Neuronal stem cell (in vitro differentiated cells): ENCODE measurements around the gene DCLK1.
A peak's percentile ranks its signal among the peaks of the same experiment; 100 is the strongest.

Experiments used
- DNase-seq: peaks from one replicate; pipeline ENCODE4 v3.0.0-alpha.2; 2013; ENCODE audit warnings: low spot score
- H2AFZ ChIP-seq: one replicate; pipeline ENCODE4 v1.6.1; 2013; ENCODE audit warnings: mild to moderate bottlenecking, low read length, inconsistent platforms
- H2AK5ac ChIP-seq: 2 replicates; pipeline ENCODE4 v1.6.1; 2013; ENCODE audit warnings: low read depth, mild to moderate bottlenecking, inconsistent platforms, low read length, moderate library complexity, mixed read lengths
- H2BK120ac ChIP-seq: 2 replicates; pipeline ENCODE4 v1.6.1; 2013; ENCODE audit warnings: low read depth, mild to moderate bottlenecking, inconsistent platforms, low read length, moderate library complexity, mixed read lengths
- H2BK12ac ChIP-seq: one replicate; pipeline ENCODE4 v1.6.1; 2013; ENCODE audit warnings: low read length, inconsistent platforms
- H2BK15ac ChIP-seq: 2 replicates; pipeline ENCODE4 v1.6.1; 2013; ENCODE audit warnings: mild to moderate bottlenecking, low read length, inconsistent platforms, mixed read lengths
- H2BK5ac ChIP-seq: one replicate; pipeline ENCODE4 v1.6.1; 2013; ENCODE audit warnings: inconsistent platforms, mild to moderate bottlenecking, low read length, moderate library complexity
- H3K14ac ChIP-seq: one replicate; pipeline ENCODE4 v1.6.1; 2013; ENCODE audit warnings: low read length, inconsistent platforms
- H3K18ac ChIP-seq: 2 replicates; pipeline ENCODE4 v1.6.1; 2013; ENCODE audit warnings: low read length, inconsistent platforms
- H3K23ac ChIP-seq: 2 replicates; pipeline ENCODE4 v1.6.1; 2013; ENCODE audit warnings: low read depth, mild to moderate bottlenecking, mixed read lengths, low read length, inconsistent platforms; ENCODE audit not compliant: poor library complexity
- H3K27ac ChIP-seq: replicated peaks from 3 replicates; pipeline ENCODE4 v1.5.1; 2013; ENCODE audit warnings: low read length, inconsistent platforms
- H3K27me3 ChIP-seq, 3 experiments: 2 replicates each; pipeline ENCODE4 v1.6.1; 2013; ENCODE audit warnings: low read length in 3 of 3, mild to moderate bottlenecking in 2 of 3, inconsistent platforms in 1 of 3, low read depth in 1 of 3, mixed read lengths in 1 of 3, moderate library complexity in 1 of 3; ENCODE audit not compliant: control insufficient read depth in 3 of 3, insufficient read depth in 3 of 3
- H3K36me3 ChIP-seq, 2 donors: replicated peaks in 1 of 2; 2 replicates each; pipeline ENCODE4 v1.6.1; 2013; ENCODE audit warnings: low read length in 2 of 2; ENCODE audit not compliant: control insufficient read depth in 2 of 2, insufficient read depth in 2 of 2
- H3K4ac ChIP-seq: 2 replicates; pipeline ENCODE4 v1.6.1; 2013; ENCODE audit warnings: inconsistent platforms, mild to moderate bottlenecking, low read length, moderate library complexity
- H3K4me1 ChIP-seq, 2 donors: 1 replicate in 1 of 2; 2 replicates in 1 of 2; pipeline ENCODE4 v1.6.1; 2013; ENCODE audit warnings: low read length in 2 of 2, low read depth in 1 of 2; ENCODE audit not compliant: control insufficient read depth in 2 of 2, insufficient read depth in 1 of 2
- H3K4me2 ChIP-seq: one replicate; pipeline ENCODE4 v1.6.1; 2013; ENCODE audit warnings: mild to moderate bottlenecking, low read length, inconsistent platforms; ENCODE audit not compliant: insufficient read depth, poor library complexity, severe bottlenecking
- H3K4me3 ChIP-seq, 2 donors: 2 replicates each; pipeline ENCODE4 v1.5.1; 2013; ENCODE audit warnings: low read length in 2 of 2, mild to moderate bottlenecking in 2 of 2, inconsistent platforms in 1 of 2, moderate library complexity in 1 of 2
- H3K79me1 ChIP-seq: one replicate; pipeline ENCODE4 v1.6.1; 2013; ENCODE audit warnings: low read depth, mild to moderate bottlenecking, inconsistent platforms, low read length, moderate library complexity
- H3K9ac ChIP-seq: one replicate; pipeline ENCODE4 v1.6.1; 2013; ENCODE audit warnings: mild to moderate bottlenecking, low read depth, low read length, inconsistent platforms; ENCODE audit not compliant: poor library complexity
- H3K9me3 ChIP-seq, 2 donors: replicated peaks in 1 of 2; 2 replicates each; pipeline versions ENCODE3 to v1.6.1; 2013; ENCODE audit warnings: low read length in 2 of 2, mild to moderate bottlenecking in 2 of 2, inconsistent platforms in 1 of 2, low read depth in 1 of 2, mixed read lengths in 1 of 2, moderate library complexity in 1 of 2; ENCODE audit not compliant: control insufficient read depth in 2 of 2, insufficient read depth in 1 of 2
- H4K8ac ChIP-seq: one replicate; pipeline ENCODE4 v1.6.1; 2013; ENCODE audit warnings: low read depth, mild to moderate bottlenecking, inconsistent platforms, low read length, moderate library complexity
- H4K91ac ChIP-seq: one replicate; pipeline ENCODE4 v1.6.1; 2013; ENCODE audit warnings: low read length, low read depth, mild to moderate bottlenecking, inconsistent platforms; ENCODE audit not compliant: poor library complexity
- WGBS, 2 donors: extraction: QIAGEN DNeasy Blood & Tissue Kit; methylation state at CpG; one replicate each; pipeline ENCODE4 v1.1.7; 2013; ENCODE audit warnings: missing lambda C conversion rate in 2 of 2, mixed read lengths in 1 of 2; ENCODE audit not compliant: insufficient read length in 2 of 2, insufficient replicate concordance in 1 of 2; ENCODE audit errors: extremely low coverage in 2 of 2; 5-methylcytosine and 5-hydroxymethylcytosine counted together

Gene DCLK1

GRCh38 chr13:35990196-35990595, 141.0 kb downstream of the DCLK1 start:
- H3K4me2 ChIP-seq, result no peak overlapping the region
- no peak overlapping the region for H3K14ac ChIP-seq
- H3K4me1 ChIP-seq, result peaks cover 4 to 5% of the 10 kb centered on the region in 2 donors
- no peak overlapping the region for H2BK120ac ChIP-seq
- H4K91ac ChIP-seq, result no peak overlapping the region
- no peak overlapping the region for H3K18ac ChIP-seq
- no peak overlapping the region for H4K8ac ChIP-seq
- no peak overlapping the region for H2AFZ ChIP-seq
- no peaks in the 10 kb centered on the region for H3K36me3 ChIP-seq
- no peaks in the 10 kb centered on the region for H3K79me1 ChIP-seq
- H2BK15ac ChIP-seq, result no peak overlapping the region
- WGBS, 2 donors, result no CpG with 5 or more reads among the region's 3 CpGs
- no peak for DNase-seq
- no peak overlapping the region for H3K23ac ChIP-seq
- H3K9me3 ChIP-seq, result peaks cover 0 to 2% of the 10 kb centered on the region in 2 donors
- H2BK12ac ChIP-seq, result no peak overlapping the region
- H3K4ac ChIP-seq, result no peak overlapping the region
- no peak overlapping the region for H3K4me3 ChIP-seq
- no peak overlapping the region for H3K27ac ChIP-seq
- no peaks in the 10 kb centered on the region for H3K27me3 ChIP-seq
- H2BK5ac ChIP-seq, result no peak overlapping the region
- no peak overlapping the region for H3K9ac ChIP-seq
- no peak overlapping the region for H2AK5ac ChIP-seq

- Histone ChIP-seq H3K27me3 (no peaks in the 10 kb centered on the region), H3K4ac (no peak overlapping the region), H3K18ac (no peak overlapping the region), H3K9ac (no peak overlapping the region), H3K23ac (no peak overlapping the region), H2AK5ac (no peak overlapping the region), H4K8ac (no peak overlapping the region), H3K14ac (no peak overlapping the region), H2BK120ac (no peak overlapping the region), H2BK12ac (no peak overlapping the region), H3K36me3 (no peaks in the 10 kb centered on the region), H3K27ac (no peak overlapping the region), H4K91ac (no peak overlapping the region), H3K4me1 (peaks cover 9 to 11% of the 10 kb centered on the region in 2 donors), H3K4me2 (no peak overlapping the region), H3K79me1 (no peaks in the 10 kb centered on the region), H2BK5ac (no peak overlapping the region), H3K4me3 (no peak overlapping the region), H2AFZ (no peak overlapping the region), H3K9me3 (peaks cover 0 to 2% of the 10 kb centered on the region in 2 donors), H2BK15ac (no peak overlapping the region)
- WGBS, 2 donors, result no CpG with 5 or more reads among the region's 6 CpGs
- DNase-seq, result no peak
These were observed 142.5 kb downstream of the DCLK1 start for GRCh38 chr13:35988648-35989081.

GRCh38 chr13:35987572-35988513, 143.3 kb downstream of the DCLK1 start:
- Histone ChIP-seq H3K23ac (no peak overlapping the region), H3K27me3 (no peaks in the 10 kb centered on the region), H3K4ac (no peak overlapping the region), H3K14ac (no peak overlapping the region), H4K91ac (peak overlapping the region; percentile 70), H3K18ac (peak overlapping the region; percentile 67), H3K79me1 (no peaks in the 10 kb centered on the region), H2BK120ac (no peak overlapping the region), H3K27ac (no peak overlapping the region), H2AK5ac (no peak overlapping the region), H2AFZ (no peak overlapping the region), H3K4me1 (peaks cover 9 to 11% of the 10 kb centered on the region in 2 donors), H3K4me3 (no peak overlapping the region), H2BK5ac (no peak overlapping the region), H3K4me2 (no peak overlapping the region), H3K9me3 (peaks cover 0 to 2% of the 10 kb centered on the region in 2 donors), H2BK12ac (no peak overlapping the region), H2BK15ac (no peak overlapping the region), H3K9ac (no peak overlapping the region), H3K36me3 (no peaks in the 10 kb centered on the region), H4K8ac (no peak overlapping the region)
- no CpG with 5 or more reads among the region's 19 CpGs for WGBS, 2 donors
- no peak for DNase-seq

- no peak overlapping the region for H2BK120ac ChIP-seq
- H3K18ac ChIP-seq, result peak overlapping the region; percentile 3
- no peak overlapping the region for H4K91ac ChIP-seq
- no peak overlapping the region for H2AK5ac ChIP-seq
- H2BK12ac ChIP-seq, result no peak overlapping the region
- peak; percentile 15 for DNase-seq
- peaks cover 8 to 9% of the 10 kb centered on the region in 2 donors for H3K4me1 ChIP-seq
- no peak overlapping the region for H4K8ac ChIP-seq
- no peaks in the 10 kb centered on the region for H3K9me3 ChIP-seq
- no peak overlapping the region for H3K27ac ChIP-seq
- no peak overlapping the region for H3K14ac ChIP-seq
- no peak overlapping the region for H3K4me3 ChIP-seq
- H3K4ac ChIP-seq, result no peak overlapping the region
- no peak overlapping the region for H3K4me2 ChIP-seq
- H3K27me3 ChIP-seq, result no peaks in the 10 kb centered on the region
- H2BK15ac ChIP-seq, result no peak overlapping the region
- no peak overlapping the region for H3K23ac ChIP-seq
- no peak overlapping the region for H2BK5ac ChIP-seq
- H3K9ac ChIP-seq, result no peak overlapping the region
- WGBS, 2 donors, result no CpG with 5 or more reads among the region's 10 CpGs
- H3K36me3 ChIP-seq, result no peaks in the 10 kb centered on the region
- H2AFZ ChIP-seq, result peak overlapping the region; percentile 7
- H3K79me1 ChIP-seq, result no peaks in the 10 kb centered on the region
These were observed 146.3 kb downstream of the DCLK1 start for GRCh38 chr13:35984776-35985453.
